NCI-H2196 treated with DMSO at 0.1 percent for 48 hours (cell line): ENCODE data around the gene RXRA.

Experiments used
- DNase-seq: peaks from one replicate; lab custom pipeline; 2025; ENCODE audit not compliant: unreplicated experiment; lab: John Stamatoyannopoulos, UW

The RXRA gene

DNA sequence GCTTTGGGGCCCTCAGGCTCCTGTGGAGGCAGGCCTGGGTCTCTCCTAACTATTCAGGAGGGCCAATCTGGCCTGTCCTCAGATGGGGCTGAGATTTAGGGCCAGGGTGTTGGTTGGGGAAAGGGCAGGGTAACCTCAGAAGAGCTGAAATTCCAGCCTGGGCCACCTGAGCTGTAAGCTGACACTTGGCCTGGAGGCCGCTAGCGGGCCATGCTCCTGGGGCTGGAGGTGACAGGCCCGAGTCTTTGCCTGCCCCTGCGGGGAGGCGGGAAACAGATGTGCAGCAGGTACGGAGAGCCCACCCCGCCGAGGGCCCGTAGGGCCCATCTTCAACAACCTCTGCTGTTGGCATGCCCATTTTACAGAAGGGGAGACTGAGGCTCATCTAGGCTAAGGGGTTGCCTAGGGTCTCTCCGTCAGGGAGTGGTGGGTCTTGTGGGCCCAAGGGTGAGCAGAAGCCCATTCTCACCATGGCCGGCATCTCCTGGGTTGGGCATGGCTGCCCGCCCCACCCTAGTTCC lies 69.5 kb downstream of the RXRA start:
- no peak for DNase-seq

DNA sequence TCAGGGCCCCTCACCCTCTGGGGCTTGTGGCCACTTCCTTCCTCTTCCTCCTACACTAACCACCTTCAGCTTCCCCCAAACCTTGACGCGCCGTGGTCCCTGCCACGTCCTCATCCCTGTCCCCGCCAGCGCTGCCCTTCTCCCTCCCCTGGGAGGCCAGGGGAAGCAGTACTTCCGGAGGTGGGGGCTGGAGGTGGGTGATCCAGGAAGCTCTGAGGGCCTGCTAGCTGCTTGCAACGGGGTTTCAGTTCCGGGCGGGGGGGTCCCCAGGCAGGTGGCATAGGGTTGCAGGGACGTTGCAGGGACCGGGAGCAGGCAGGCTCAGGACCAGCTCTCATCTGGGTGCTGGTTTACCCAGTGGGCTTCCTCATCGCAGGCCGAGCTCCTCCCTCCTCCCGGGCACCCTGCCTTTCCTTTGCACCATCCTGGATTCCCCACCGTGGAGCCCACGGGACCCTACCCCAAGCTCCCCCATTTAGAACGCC lies 70.0 kb downstream of the RXRA start:
- no peak for DNase-seq

DNA sequence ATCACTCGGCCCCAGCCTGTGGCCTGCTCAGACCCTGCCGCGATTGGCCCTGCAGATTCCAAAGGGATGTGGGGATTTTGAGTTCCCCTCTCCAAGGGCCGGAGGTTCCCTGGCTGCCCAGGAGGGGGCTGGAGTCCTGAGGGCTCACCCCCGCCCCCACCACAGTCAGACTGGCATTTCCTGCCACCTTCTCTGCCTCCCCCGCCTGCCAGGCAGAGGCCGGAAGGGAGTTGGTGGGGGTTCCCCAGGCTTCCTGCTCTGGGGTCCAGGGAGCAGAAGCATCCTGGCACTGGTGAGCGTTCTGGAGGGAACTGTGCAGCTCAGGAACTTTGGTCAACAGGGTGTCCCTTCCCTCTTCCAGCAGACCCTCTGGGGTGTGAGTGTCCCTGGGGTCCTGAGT lies 70.6 kb downstream of the RXRA start:
- DNase-seq, result no peak

DNA sequence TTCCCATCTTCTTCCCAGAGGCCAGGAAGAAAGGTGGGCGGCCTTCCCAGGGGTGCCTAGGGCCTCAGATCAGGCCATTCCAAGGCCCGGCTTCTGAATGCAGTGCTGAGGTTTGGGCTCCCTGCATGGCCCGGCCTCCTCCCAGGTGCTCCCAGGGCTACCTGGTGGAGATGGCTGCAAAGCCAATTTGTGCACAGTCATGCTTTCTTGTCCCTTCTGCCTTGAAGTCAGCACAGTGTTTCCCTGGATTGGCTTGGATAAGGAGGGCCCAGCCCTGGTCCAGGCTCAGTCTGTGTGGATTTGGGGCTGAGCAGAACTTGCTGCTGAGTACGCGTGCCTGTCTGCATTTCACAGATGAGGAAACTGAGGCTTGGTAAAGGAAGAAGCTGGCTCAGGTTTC lies 72.5 kb downstream of the RXRA start:
- DNase-seq, result no peak

DNA sequence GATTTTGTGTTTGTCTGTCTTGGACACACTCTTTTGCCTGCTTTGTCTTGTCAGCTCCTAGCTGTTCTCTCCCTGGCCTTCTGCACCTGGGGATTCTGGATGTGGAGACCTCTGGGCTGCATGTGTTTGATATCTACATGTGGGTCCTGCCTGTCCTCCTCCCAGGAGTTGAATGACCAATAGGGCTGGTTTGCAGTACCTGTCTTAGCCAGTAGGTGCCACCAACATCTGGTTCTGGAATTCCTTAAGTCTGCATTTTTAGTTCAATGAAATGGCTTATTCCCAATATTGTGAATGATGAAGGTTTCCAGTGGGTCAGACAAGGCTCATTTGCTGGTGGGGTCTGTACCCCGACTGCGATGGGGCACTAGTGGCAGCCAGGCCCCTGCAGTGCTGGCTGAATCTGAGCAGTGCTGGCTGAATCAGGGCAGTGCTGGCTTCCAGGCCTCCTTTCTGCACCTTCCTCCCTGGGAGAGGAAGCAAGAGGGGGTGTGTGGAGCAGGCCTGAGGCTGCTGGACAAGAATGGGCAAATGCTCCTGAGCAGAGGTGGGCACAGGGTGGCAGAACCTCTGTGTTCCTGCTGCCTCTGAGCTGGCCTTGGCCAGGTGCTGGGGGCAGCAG lies 73.3 kb downstream of the RXRA start:
- DNase-seq, result no peak

DNA sequence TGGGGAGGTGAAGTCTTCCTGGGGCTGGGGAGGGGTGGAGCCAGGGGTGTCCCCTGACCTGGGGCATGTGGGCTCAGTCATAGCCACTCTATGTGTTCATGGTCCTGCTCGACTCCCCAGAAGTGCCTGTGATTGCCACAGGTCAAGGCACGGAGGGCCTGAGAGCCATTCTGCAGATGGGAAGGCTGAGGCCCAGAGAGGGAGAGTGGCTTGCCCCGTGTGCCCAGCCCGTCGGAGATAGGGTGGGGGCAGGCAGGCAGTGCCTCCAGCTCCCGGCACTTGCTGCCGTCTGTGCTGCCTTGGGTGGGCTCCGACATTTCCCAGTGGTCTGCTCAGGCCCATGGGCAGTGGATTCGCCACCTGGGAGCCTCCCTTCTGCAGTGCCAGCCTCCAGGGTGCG lies 74.0 kb downstream of the RXRA start:
- DNase-seq, result no peak

DNA sequence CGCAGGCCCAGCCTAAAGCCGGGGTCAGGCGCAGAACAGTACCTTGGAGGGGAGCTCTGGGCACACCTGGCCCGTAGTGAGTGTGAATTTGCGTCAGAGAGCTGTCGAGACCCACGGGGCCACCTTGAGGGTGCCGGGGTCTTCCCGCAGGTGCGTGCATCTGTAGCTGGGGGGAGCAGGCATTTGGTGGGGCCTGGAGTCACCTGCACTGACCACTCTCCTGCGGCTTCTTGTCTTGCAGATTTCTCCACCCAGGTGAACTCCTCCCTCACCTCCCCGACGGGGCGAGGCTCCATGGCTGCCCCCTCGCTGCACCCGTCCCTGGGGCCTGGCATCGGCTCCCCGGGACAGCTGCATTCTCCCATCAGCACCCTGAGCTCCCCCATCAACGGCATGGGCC lies 75.1 kb downstream of the RXRA start:
- no peak for DNase-seq

DNA sequence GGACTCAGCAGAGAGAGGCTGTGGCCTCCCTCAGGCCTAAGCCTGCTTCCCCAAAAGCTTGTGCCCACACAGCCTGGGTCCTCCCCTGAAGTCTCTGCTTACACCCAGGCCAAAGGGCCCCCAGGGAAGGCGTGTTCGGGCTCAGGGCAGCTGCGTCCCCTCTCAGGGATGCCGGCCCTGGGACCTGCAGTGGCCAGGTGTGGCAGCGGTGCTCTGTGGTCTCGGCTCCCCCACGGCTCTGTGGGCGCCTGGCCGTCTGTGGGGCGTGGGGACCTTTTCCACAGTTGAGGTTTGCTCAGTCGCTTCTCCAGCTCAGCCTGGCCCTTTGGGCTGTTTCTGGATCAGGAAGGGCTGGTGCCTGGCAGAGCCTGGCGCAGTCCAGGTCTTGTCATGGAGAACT lies 75.9 kb downstream of the RXRA start:
- no peak for DNase-seq

DNA sequence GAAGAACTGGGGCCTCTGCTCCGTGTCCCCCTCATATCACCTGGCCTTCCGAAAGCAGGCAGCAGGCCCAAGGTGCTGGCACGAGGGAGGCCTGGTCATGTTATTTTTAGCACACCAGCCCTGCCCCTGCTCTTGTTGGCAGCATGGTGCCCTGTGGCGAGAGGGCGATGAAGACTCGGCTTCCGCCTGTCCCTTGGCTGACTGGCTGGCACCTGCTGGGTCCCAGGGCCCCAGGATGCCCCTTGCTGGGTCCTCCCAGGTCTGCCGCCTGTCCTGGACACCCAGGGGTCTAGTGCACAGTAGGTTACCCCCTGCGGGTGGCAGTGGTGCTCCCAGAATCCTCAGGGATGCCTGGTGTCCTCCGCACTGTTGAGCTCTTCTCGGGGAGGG lies 77.0 kb downstream of the RXRA start:
- DNase-seq, result no peak

DNA sequence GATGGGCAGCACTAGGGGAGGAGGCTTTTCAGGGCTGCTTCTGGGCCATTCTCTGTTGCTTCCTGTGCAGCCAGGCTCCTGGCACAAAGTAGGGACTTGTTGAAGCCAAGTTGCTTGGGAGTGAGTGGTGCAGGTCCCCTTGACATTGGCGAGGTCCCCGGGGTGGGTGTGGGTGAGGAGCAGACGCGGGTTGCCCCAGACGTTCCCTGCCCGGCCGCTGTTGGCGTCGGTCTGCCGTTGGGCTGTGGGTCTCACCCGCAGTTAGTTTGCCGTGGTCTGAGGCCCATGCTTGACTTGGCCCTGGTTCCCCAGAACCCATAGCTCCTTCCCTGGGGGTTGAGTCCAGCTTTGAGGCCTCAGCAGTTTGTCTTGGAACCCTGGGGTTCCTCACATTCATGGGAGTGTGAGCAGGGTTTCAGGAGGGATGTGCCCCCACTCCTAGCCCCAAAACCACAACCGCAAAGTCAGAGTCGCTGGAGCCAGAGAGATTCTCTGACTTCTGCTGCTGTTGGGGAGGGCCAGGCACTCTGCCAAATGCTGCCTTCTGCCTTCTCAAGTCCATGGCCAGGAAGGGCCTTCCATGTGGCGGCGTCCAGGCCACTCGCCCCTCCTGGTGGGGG lies 77.5 kb downstream of the RXRA start:
- no peak for DNase-seq

DNA sequence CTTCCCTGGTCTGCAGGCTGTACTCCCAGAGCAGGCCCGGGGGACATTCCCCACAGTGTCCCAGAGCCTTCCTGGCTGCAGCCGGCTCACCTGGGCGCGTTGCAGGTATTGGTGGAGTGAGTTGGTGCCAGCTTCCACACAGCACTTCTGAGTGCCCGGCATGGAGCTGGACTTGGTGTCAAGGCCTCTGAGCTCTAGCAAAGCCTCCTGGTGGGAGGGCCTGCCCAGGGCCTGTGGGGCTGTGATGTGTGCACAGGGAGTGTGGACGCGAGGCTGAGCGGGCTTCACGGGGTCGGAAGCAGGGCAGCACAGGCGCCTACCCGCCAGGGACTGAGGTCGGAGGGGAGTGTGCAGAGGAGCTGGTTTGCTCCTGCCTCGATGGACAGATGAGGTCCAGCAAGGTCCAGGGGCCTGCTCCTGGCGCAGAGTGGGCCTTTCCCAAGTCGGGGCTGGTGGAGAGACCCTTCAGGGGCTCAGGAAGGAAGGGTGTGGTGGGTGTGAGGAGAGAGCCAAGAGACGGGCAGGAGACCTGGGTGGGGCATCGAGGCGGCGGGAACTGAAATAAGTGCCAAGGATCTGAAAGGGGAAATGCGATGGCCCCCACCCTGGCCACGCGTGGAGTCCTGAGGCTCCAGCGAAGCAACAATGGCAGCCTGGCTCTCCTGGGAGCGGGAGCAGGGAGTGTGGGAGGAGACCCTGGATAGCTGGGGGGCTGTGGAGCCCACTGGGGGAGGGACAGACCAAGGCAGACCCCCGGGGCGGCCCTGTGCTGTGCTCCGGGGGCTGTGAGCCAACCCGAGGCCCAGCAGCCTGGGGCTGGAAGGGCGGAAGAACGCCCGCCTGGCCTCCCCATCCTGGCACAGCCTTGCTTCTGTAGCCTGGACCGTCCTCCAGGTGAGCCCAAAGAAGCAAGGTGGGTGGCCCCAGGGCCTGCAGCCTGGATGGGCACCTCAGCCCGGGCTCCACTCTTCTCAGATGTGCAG lies 78.4 kb downstream of the RXRA start:
- DNase-seq, result no peak

DNA sequence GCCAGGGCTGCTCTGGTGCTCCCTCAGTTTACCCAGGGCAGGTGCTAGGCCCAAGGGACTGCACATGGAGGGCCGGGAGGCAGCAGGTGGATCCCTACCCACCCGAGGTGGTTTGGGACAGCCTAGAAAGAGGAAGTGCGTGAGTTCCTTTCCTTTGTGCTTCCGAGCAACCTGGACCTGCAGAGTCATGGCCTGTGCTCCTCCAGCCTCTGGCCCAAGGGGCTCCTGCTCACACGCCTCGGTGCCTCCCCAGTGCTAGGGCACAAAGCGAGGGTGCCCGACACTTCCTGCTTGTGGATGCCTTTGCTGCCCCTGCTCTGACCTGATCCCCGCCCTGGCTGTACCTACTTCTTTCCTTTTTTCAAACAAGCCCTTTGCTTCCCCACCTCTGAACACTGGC lies 79.3 kb downstream of the RXRA start:
- DNase-seq, result no peak

DNA sequence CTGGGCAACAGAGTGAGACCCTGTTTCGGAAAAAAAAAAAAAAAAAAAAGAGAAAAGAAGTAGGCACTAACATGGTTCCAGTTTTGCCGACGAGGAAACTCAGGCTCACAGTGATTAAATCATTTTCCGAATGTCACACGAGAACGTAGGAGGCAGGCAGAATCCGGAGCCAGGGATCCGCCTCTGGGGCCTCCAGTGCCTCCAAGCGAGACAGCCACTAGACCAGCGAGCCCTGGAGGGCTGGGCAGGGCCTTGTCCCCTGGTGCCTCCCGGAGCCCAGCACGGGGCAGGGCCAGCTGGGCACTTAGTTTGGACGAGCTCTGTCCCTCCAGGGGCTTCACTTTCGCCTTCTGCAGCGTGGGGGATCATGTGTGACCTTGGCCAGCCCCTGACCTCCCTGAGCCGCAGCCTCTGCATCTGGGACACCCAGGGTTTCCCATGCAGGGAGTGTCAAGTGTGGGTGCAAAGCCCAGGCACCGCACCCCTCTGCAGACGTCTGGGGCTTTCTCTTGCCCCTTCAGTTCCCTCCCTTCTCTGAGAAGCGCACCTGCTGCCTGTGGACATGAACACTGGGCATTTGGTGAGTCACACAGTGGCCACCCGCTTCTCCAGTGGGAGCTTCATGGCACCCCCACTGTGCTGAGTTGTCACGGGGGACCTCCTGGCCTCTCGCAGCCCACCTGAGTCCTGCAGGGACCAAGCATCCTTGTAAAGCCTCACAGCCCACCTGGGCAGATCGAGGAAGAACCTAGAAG lies 80.3 kb downstream of the RXRA start:
- no peak for DNase-seq

DNA sequence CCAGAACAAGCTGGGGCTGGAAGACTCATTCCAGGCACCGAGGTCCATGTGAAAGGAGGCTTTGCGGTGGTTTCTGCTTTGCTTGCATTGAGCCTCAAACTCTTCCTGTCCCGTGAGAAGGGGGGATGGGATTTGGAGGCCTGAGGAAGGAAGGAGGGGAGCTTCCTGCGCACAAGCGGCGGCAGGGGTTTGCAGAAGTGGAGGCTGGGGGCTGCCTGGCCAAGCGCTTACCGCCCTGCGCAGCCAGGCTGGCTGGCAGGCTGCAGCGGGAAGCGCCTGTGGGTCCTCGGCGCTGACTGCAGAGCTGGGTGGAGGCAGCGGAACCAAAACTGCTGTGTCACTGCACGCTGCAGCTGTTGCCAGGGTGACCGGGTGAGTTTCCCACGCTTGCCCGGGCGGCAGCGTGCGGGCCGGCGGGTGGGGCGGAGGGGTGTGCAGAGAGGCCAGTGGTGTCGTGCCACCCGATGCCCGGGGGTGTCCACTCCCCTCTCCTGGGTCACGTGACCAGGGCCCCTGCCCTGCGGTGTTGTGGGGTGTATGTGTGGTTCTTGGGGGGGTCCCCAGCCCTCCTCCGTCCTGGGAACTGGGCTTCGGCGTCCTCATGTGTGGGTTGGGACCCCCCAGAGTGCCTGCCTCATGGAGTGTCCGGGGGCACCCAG lies 81.0 kb downstream of the RXRA start:
- DNase-seq, result peak; percentile 62

DNA sequence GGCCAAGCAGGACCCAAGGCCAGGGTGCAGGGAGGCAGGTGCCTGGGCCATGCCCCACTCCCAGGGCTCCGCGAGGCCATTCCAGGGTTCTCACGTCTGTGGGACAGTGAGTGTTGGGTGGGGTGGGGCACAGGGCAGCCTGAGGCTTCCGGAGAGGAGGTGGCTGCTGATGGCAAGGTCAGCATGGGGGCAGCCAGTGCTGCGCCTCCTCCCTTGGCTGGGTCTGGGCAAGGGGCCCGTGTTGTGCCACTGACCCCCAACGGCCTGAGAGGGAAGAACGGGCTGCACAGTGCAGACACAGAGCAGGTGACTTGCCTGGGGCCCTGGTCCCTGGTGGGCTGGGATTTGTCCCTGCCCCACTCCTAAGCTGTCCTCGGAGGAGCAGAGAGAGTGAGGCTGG lies 82.1 kb downstream of the RXRA start:
- DNase-seq, result no peak

DNA sequence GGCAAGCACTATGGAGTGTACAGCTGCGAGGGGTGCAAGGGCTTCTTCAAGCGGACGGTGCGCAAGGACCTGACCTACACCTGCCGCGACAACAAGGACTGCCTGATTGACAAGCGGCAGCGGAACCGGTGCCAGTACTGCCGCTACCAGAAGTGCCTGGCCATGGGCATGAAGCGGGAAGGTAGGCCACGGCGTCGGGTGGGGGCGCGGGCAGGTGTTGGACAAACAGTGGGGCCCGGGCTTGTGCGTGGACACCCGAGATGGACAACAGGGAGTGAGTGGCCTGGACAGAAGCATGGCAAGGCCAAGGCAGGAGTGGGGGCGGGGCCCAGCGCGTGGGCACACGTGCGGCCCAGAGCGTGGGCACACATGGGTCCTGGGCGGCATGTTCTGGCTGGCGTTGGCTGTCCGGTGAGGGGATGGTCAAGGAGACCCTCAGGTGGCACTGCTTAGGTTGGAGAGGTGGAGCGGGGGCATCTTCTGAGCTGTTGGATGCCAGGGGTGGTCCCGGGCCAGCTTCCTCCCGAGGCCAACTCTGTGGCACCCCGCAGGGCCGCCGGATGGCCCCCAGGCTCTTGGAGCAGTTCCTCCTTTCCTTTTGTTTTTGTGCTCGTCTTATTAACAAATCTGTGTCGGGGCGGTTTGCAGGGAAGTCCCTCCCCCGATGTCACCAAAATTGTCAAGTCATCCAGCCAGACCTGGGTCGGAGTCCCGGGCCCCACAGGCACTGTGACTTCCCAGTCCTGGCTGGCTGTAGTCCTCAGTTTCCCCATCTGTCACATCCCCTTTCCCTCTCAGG lies 82.9 kb downstream of the RXRA start:
- no peak for DNase-seq

DNA sequence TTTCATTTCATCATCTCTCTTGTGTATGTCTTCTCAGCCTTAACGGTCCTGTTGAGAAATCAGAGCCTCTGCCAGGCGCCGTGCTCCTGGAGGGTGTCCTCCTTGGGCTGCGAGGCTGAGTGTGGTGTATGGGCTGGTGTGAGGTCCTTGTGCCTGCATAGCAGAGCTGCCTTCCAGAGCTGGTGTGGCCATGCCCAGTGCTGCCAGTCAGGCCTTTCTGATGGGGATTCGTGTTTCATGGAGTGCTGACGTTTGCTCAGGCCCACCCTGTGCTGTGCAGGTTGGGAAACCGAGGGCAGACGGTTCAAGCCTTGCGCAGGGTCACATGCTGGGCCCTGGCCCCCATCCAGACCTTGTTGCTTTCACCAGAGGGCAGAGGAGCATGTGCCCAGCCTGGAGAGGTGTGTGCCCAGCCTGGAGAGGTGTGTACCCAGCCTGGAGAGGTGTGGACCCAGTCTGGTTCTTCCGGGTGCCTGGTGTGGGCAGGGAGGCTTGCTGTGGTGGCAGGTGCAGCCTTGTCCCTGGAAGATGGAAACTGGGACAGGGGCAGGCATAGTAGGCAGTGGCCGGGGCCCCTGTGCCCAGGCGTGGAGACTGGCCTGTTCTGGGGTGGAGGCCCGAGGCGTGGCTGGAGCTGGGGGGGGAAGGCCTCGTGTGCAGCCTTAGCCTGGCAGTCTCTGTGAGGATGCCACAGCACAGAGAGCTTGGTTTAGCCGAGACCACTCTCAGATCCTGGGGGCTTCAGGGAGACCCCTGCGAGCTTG lies 84.0 kb downstream of the RXRA start:
- no peak for DNase-seq

DNA sequence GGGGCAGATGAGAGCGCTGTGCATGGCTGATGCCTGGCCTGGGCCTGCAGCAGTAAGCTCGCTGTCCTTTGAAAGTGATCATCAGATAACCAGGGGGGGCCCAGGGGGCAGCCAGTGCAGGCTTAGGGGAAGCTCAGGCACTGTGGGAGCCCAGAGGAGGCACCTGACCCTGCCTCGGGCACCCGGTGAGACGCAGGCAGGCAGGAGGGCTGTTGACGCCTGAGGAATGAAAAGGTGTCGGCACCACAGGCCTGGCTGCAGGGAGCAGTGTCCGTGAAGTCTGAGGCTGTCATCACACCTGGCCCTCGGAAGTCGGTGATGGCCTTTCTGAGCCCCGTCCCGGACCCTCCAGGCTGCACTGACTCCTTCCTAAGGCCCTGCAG lies 84.6 kb downstream of the RXRA start:
- DNase-seq, result no peak
